NCI-H2227 (cell line): ENCODE measurements around the gene MCL1.
A peak's percentile ranks its signal among the peaks of the same experiment; 100 is the strongest.
"Not testable (repeated sequence)": the region's sequence is repeated elsewhere in the genome, so short reads cannot be mapped to it uniquely, and the experiment has no call there.

ENCODE experiments used
- DNase-seq: peaks from one replicate; lab custom pipeline; 2025; ENCODE audit not compliant: unreplicated experiment; lab: John Stamatoyannopoulos, UW

Gene MCL1

DNA sequence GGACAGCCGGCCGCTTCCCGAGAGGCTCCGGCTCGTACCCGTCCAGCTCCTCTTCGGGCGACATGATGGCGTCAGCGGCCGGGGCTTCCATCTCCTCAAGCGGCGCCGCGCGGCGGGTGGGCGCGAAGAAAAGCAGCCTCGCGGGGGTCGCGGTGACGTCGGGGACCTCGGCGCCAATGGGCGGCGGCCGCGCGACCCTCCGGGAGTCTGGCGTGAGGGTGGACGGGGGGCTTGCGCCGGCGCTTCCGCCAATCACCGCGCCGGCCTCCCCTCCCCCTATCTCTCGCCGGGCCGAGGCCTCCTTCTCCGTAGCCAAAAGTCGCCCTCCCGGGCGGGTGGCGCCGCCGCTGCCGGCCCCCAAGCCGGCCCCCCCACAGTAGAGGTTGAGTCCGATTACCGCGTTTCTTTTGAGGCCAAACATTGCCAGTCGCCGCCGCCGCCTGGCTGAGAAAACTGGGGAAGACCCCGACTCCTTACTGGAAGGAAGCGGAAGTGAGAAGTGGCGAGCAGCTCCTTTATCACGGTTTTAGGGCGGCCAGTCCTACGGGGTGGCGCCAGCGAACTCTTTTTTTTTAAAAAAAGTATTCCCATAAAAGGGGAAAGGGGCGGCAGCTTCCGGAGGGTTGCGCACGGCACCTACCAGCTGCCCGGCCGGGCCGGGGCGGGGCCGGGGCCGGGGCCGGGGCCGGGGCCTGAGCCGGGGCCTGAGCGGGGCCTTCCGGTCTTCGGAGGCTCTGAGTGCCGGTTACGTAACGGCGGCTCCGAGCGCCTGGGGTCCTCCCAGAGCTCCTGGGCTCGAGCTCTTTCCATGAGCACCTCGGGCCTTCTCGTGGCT lies at the start of gene MCL1:
Gene MCL1 (minus strand): TSS at position 501 of the 835 bp plus-strand sequence. CDS start 80 bp downstream, at position 421.
- peak; percentile 97 for DNase-seq

GRCh38 chr1:150628766-150629114 lies 49.3 kb upstream of the MCL1 start:
- DNase-seq = no peak

GRCh38 chr1:150627826-150628410 lies 48.5 kb upstream of the MCL1 start:
- no peak for DNase-seq

GRCh38 chr1:150626150-150626549 lies 46.7 kb upstream of the MCL1 start:
- DNase-seq = no peak

GRCh38 chr1:150624546-150624945 lies 45.1 kb upstream of the MCL1 start:
- not testable (repeated sequence) for DNase-seq

- DNase-seq = not testable (repeated sequence)
Measured at GRCh38 chr1:150624134-150624533, 44.7 kb upstream of the MCL1 start.

DNA sequence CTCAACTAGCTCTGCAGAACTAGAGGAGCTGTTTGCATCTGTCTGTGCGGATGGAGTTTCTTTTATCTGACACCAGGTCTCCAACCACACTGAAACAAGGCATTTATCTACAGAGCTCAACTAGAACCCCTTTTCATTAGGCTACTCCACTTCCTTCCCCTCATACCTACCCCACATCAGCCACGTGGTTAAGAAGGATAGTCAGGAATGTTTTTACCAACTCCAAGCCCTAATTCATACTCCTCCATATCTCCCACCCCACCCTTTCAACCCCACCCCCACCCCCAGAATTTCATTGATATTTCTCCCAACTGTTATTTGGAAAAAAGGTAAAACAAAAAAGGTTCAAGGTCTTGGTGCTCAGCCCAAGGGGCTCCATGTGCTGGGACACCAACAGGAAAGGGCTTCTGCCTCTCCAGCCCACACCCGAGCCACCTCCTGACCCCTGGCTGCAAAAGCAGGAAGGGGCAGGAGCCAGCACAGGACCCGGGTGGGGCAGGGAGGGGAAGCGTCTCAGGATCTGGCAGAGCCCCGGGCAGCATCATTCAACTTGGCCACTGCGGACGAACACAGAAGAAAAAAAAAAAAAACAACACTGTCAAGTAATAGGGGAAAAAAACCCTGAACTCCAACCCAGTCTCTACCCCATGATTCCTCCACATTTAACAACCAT lies 43.0 kb upstream of the MCL1 start:
- DNase-seq = no peak

GRCh38 chr1:150621497-150622302 lies 42.3 kb upstream of the MCL1 start:
- peak; percentile 56 for DNase-seq

DNA sequence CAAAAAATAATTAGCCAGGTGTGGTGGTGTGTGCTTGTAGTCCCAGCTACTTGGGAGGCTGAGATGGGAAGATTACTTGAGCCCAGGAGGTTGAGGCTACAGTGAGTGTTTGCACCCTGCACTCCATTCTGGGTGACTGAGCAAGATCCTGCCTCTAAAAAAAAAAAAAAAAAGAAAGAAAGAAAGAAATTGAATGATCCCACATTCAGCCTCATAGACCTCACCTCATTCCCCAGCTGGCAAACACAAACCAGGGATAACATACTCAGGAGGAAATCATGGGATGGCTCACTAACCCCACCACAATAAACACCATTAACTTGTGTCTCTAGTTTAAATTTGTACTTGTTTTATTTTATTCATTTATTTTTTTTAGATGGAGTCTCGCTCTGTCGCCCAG lies 41.5 kb upstream of the MCL1 start:
- DNase-seq = no peak

DNA sequence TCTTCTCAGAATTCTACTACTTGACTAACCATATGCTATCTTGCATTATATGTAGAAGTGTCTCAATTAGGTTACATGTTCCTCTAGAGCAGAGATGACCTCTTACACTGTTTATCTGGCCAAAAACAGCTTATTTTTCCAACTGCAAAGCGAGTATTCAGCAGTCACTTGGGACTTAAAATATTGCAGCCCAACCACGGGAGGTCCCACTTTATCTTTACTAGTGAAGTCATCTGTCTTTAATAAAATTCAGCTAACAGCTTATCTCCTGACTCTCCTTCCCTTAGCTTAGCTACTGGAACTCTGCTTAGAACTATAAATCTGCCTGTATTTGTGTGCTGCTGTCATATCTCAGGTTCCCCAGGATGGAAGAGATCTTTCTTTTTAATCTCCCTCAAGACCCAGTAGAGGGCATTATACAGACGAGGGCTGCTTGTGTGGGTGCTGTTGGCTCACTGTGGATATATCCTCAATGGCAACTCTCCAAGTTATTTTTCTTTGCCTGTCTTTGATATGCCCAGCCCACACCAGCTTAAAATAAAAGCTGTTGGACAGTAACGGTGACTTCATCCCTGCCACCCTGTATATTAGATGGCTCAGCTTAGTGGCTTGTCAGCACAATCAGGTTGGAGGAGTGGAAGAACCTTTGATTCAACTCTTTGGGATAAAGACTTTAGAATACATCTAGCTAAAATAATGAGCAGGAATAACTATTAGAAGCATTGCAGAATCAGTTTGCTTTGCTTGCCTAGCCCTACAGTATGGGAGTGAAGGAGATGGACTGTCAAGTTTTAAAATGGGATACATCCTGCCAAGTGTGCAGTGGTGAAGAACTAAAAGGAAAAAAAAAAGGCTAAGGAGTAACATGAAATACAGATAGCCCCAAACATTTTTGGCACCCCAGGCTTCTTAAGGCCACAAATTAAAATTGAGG lies 40.4 kb upstream of the MCL1 start:
- no peak for DNase-seq

GRCh38 chr1:150615346-150616201 lies 36.2 kb upstream of the MCL1 start:
- DNase-seq = no peak

DNA sequence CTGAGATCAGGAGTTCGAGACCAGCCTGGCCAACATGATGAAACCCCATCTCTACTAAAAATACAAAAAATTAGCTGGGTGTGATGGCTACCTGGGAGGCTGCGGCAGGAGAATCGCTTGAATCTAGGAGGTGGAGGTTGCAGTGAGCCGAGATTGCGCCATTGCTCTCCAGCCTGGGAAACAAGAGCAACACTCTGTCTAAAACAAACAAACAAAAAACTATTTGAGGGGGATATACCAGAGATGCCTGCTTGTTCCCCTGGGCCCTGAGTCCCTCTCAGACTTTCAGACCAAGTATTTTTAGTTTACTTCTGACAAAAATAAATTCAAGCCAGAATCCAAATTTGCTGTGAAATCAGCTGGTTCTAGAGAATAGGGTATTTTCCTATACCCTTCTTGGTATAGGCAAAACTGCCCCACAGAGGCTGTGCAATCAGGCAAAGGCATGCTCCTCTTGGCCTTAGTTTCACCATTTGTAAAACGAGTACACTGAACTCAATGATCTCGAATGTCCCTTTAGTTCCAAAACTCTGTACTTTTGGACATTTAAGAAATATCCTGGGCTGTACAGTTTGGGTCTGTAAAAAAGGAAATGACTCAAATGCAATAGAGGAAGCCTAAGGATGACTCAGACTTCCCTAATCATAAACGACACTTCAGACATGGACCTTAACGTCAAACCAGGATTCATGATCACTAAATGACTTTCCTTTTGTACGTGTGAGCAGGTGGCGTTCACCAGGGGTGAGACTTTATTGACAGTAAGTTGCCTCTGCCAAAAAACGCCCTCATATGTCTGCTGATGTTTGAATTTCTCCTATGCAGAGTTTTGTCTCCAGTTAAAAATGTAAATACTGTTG lies 33.9 kb upstream of the MCL1 start:
- no peak for DNase-seq

GRCh38 chr1:150612014-150612345 lies 32.6 kb upstream of the MCL1 start:
- DNase-seq = no peak

GRCh38 chr1:150610576-150610975 lies 31.2 kb upstream of the MCL1 start:
- no peak for DNase-seq

DNA sequence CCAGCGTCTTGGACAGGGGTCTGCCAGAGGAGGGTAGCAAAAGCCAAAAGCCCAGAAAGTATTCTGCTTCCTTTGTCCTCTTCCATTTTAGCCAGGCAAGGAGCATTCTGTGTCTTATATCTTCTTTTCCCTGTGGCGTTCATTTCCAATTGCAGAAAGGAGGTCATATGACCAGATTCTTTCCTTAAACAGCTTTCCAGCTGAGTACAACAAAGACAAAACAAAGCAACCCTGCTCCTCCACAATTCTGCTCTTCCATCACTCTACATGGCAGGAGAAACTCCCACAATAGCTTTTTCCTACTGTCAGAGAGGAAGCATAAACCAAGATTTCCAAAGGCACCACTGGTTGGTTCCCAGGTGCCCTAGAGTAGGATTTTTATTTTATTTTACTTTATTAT lies 30.3 kb upstream of the MCL1 start:
- peak; percentile 51 for DNase-seq

GRCh38 chr1:150606463-150607142 lies 27.2 kb upstream of the MCL1 start:
- no peak for DNase-seq

DNA sequence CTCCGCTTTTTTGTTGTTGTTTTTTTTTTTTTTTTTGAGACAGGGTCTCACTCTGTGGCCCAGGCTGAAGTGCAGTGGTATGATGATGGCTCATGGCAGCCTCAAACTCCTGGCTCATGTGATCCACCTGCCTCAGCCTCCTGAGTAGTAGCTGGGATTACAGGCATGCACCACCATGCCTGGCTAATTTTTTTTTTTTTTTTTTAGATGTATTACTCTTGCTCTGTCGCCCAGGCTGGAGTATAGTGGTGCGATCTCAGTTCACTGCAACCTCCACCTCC lies 26.0 kb upstream of the MCL1 start:
- not testable (repeated sequence) for DNase-seq

DNA sequence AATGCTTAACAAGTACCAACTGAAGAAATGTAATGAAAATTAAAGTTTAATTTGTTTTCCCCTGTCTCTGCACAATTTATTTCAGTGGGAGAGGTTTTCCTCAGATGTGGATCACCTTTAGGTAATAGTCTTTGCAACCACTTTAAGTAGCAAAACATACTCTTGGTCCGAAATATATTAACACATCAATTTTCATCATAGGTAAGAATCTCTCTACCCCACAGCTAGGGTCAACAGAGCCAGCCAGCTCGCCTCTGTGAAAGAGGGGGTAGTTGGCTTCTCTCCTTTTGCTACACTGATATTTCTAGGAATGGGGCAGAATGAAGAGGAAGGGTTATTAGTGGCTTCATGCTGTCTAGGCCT lies 24.8 kb upstream of the MCL1 start:
- DNase-seq = no peak
